GM10266 (cell line): ENCODE data around the gene HCAR3.

ENCODE experiments used
- DNase-seq: peaks from one replicate; pipeline ENCODE4 v3.0.0; 2012; ENCODE audit errors: extremely low spot score
- CTCF ChIP-seq: IDR thresholded peaks from 2 replicates; pipeline ENCODE4 v1.5.1; 2012; ENCODE audit warnings: mild to moderate bottlenecking, low read depth; ENCODE audit not compliant: control insufficient read depth, insufficient read depth; ENCODE audit errors: missing control alignments

The HCAR3 gene

GRCh38 chr12:122747224-122748135 is 30.9 kb upstream of the HCAR3 start:
- no peak for TF ChIP-seq CTCF

GRCh38 chr12:122743895-122744525 is 27.4 kb upstream of the HCAR3 start:
- DNase-seq = no peak
- TF ChIP-seq CTCF = no peak

More at GRCh38 chr12:122747224-122748135, 30.9 kb upstream of the HCAR3 start:
- DNase-seq = no peak

- DNase-seq = no peak
- TF ChIP-seq CTCF = no peak
Measured at GRCh38 chr12:122740351-122740750, 23.7 kb upstream of the HCAR3 start.

GRCh38 chr12:122738571-122738970 is 22.0 kb upstream of the HCAR3 start:
- no peak for TF ChIP-seq CTCF
- no peak for DNase-seq

- no peak for DNase-seq
Measured at GRCh38 chr12:122732611-122733010, 16.0 kb upstream of the HCAR3 start.

GRCh38 chr12:122732170-122732569 is 15.6 kb upstream of the HCAR3 start:
- TF ChIP-seq CTCF = no peak
- DNase-seq = no peak

More at GRCh38 chr12:122732611-122733010, 16.0 kb upstream of the HCAR3 start:
- no peak for TF ChIP-seq CTCF
